HL-60/S4 treated with retinoic acid at 250 ng/mL for 4 days and 3 days (cell line): ENCODE results near the gene CNN2.

Source experiments
- in situ Hi-C: fragments of 300-500 bp; cut with MboI; formaldehyde crosslinking; loops from 2 replicates; pipeline ENCODE4 v1.7.0; 2022; ENCODE audit warnings: low sequenced_read_pairs

Gene CNN2

GRCh38 chr19:994516-994915, 31.9 kb upstream of the CNN2 start:
- in situ Hi-C loops = no loop called here

- in situ Hi-C loops = no loop called here
These were observed 31.2 kb upstream of the CNN2 start for GRCh38 chr19:995051-995827.

GRCh38 chr19:996051-996838, 30.2 kb upstream of the CNN2 start:
- in situ Hi-C loops = no loop called here

- in situ Hi-C loops = no loop called here
These were observed 28.3 kb upstream of the CNN2 start for GRCh38 chr19:998064-998463.

- in situ Hi-C loops = no loop called here
These were observed 27.1 kb upstream of the CNN2 start for GRCh38 chr19:999379-999719.

GRCh38 chr19:1000095-1000494, 26.3 kb upstream of the CNN2 start, which contains the start of gene GRIN3B:
Gene GRIN3B, plus strand, starts transcription at chr19:1000419. Its CDS starts 19 bp downstream, at chr19:1000438.
- in situ Hi-C loops = no loop called here

GRCh38 chr19:1000591-1001537, 25.5 kb upstream of the CNN2 start:
- in situ Hi-C loops = no loop called here

GRCh38 chr19:1001538-1002166, 24.8 kb upstream of the CNN2 start:
- in situ Hi-C loops = no loop called here

- in situ Hi-C loops = no loop called here
These were observed 23.8 kb upstream of the CNN2 start for GRCh38 chr19:1002600-1002999.

- in situ Hi-C loops = no loop called here
These were observed 23.1 kb upstream of the CNN2 start for GRCh38 chr19:1003283-1003682.

- in situ Hi-C loops = no loop called here
These were observed 22.1 kb upstream of the CNN2 start for GRCh38 chr19:1004204-1004802.

GRCh38 chr19:1004803-1005664, 21.4 kb upstream of the CNN2 start:
- in situ Hi-C loops = no loop called here

GRCh38 chr19:1006711-1007398, 19.6 kb upstream of the CNN2 start:
- in situ Hi-C loops = no loop called here

- in situ Hi-C loops = no loop called here
These were observed 18.8 kb upstream of the CNN2 start for GRCh38 chr19:1007399-1008251.

GRCh38 chr19:1008268-1009040, 18.0 kb upstream of the CNN2 start:
- in situ Hi-C loops = no loop called here

GRCh38 chr19:1009041-1009980, 17.1 kb upstream of the CNN2 start:
- in situ Hi-C loops = no loop called here
